ENCODE results near the gene SAAL1. TPM values are rescaled to one million over a fixed set of nuclear protein-coding genes. Genes with fewer than 3 reads are reported as not detected.

The SAAL1 gene
- total RNA-seq, 1 donor from 2014 or later = 73.4 TPM

- no peaks in the 10 kb centered on the region for H3K27me3 ChIP-seq
- no peaks in the 10 kb centered on the region for H3K9me3 ChIP-seq (ENCODE audit: low read depth)
- H3K27ac ChIP-seq = no peak overlapping the region
- H3K4me2 ChIP-seq = no peak overlapping the region
- no peak for DNase-seq (ENCODE audit: low spot score)
- H3K4me3 ChIP-seq = no peak overlapping the region
- Mint-ChIP-seq H3K4me3 (no peak overlapping the region), H3K27ac (no peak overlapping the region), H3K36me3 (peaks cover 12% of the 10 kb centered on the region), H3K9me3 (no peaks in the 10 kb centered on the region), H3K27me3 (ENCODE audit: insufficient read depth, low read depth) (no peaks in the 10 kb centered on the region), H3K4me1 (no peaks in the 10 kb centered on the region)
- H3K36me3 ChIP-seq = peaks cover 33% of the 10 kb centered on the region
- no peak overlapping the region for H2AFZ ChIP-seq (replicated peaks)
- TF ChIP-seq EZH2phosphoT487 (IDR thresholded peaks at IDR 0.05) (no peak), EZH2 (IDR thresholded peaks at IDR 0.05) (no peak), CTCF (IDR thresholded peaks at IDR 0.05) (no peak)
- no peaks in the 10 kb centered on the region for H3K4me1 ChIP-seq
- no peaks in the 10 kb centered on the region for H4K20me1 ChIP-seq (ENCODE audit: low read depth)
- H3F3A ChIP-seq (ENCODE audit: low read depth) = no peaks in the 10 kb centered on the region
- peaks cover 3% of the 10 kb centered on the region for H3K79me2 ChIP-seq (ENCODE audit: low read depth)
- H3K9ac ChIP-seq = no peak overlapping the region
Observed at GRCh38 chr11:18088366-18088765, 17.5 kb downstream of the SAAL1 start.

- Histone ChIP-seq H2AFZ (replicated peaks) (no peak overlapping the region), H3K27me3 (no peaks in the 10 kb centered on the region), H3K9me3 (ENCODE audit: low read depth) (no peaks in the 10 kb centered on the region), H3K9ac (no peak overlapping the region), H3K4me3 (no peak overlapping the region), H3K36me3 (peaks cover 21% of the 10 kb centered on the region), H3K4me1 (no peaks in the 10 kb centered on the region), H3F3A (ENCODE audit: low read depth) (peaks cover 2% of the 10 kb centered on the region), H3K4me2 (no peak overlapping the region), H4K20me1 (ENCODE audit: low read depth) (no peaks in the 10 kb centered on the region), H3K27ac (no peak overlapping the region), H3K79me2 (ENCODE audit: low read depth) (no peaks in the 10 kb centered on the region)
- peaks cover 21% of the 10 kb centered on the region for H3K36me3 Mint-ChIP-seq
- TF ChIP-seq EZH2phosphoT487 (IDR thresholded peaks at IDR 0.05) = no peak
- no peak for TF ChIP-seq CTCF (IDR thresholded peaks at IDR 0.05)
- no peak for TF ChIP-seq EZH2 (IDR thresholded peaks at IDR 0.05)
- no peak overlapping the region for H3K27ac Mint-ChIP-seq
- no peaks in the 10 kb centered on the region for H3K4me1 Mint-ChIP-seq
- no peaks in the 10 kb centered on the region for H3K9me3 Mint-ChIP-seq
- no peaks in the 10 kb centered on the region for H3K27me3 Mint-ChIP-seq (ENCODE audit: insufficient read depth, low read depth)
- no peak overlapping the region for H3K4me3 Mint-ChIP-seq
- no peak for DNase-seq (ENCODE audit: low spot score)
Observed at GRCh38 chr11:18081551-18081950, 24.3 kb downstream of the SAAL1 start.

DNA sequence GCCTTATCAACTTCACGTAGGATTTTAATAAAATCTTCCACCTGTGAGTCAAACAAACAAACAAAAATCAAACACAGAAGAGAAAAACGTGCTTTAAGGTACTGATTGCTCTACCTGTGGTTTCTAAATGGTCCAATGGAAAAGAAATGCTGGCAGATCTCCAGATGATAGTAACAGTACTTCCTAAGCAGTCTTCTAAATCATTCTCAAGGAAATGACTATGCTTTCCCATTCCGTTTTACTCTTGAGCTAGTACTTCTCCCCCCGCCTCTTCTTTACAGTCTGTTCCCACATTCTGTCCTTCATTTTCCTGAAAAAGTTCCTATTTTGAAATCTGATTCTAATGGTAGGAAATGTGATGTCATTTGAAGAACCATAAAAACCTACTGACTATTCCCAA is 25.4 kb downstream of the SAAL1 start:
- Mint-ChIP-seq H3K27me3 (ENCODE audit: insufficient read depth, low read depth) (no peaks in the 10 kb centered on the region), H3K4me1 (no peaks in the 10 kb centered on the region), H3K9me3 (no peaks in the 10 kb centered on the region), H3K4me3 (no peak overlapping the region), H3K27ac (no peak overlapping the region), H3K36me3 (peaks cover 19% of the 10 kb centered on the region)
- no peak overlapping the region for H3K27ac ChIP-seq
- H3F3A ChIP-seq (ENCODE audit: low read depth) = peaks cover 2% of the 10 kb centered on the region
- TF ChIP-seq EZH2phosphoT487 (IDR thresholded peaks at IDR 0.05) = no peak
- no peak for TF ChIP-seq EZH2 (IDR thresholded peaks at IDR 0.05)
- no peak for TF ChIP-seq CTCF (IDR thresholded peaks at IDR 0.05)
- H3K79me2 ChIP-seq (ENCODE audit: low read depth) = no peaks in the 10 kb centered on the region
- H3K9me3 ChIP-seq (ENCODE audit: low read depth) = no peaks in the 10 kb centered on the region
- no peaks in the 10 kb centered on the region for H3K27me3 ChIP-seq
- no peak overlapping the region for H3K9ac ChIP-seq
- no peak for DNase-seq (ENCODE audit: low spot score)
- no peak overlapping the region for H2AFZ ChIP-seq (replicated peaks)
- H3K4me3 ChIP-seq = no peak overlapping the region
- H4K20me1 ChIP-seq (ENCODE audit: low read depth) = no peaks in the 10 kb centered on the region
- no peaks in the 10 kb centered on the region for H3K4me1 ChIP-seq
- H3K4me2 ChIP-seq = no peak overlapping the region
- peaks cover 21% of the 10 kb centered on the region for H3K36me3 ChIP-seq

Data from neural progenitor cell (in vitro differentiated cells).